ENCODE data around the gene EFCAB10.

EFCAB10 gene

GRCh38 chr7:105596866-105597265, 15.6 kb upstream of the EFCAB10 start:
- H3K27ac ChIP-seq, result no peak overlapping the region
- no peak for TF ChIP-seq CTCF (IDR thresholded peaks at IDR 0.05)
- H3K4me3 ChIP-seq, result no peak overlapping the region
- peak; percentile 43 for DNase-seq (ENCODE audit: low spot score)

- TF ChIP-seq CTCF (IDR thresholded peaks at IDR 0.05), result no peak
- Histone ChIP-seq H3K27ac (no peak overlapping the region), H3K4me3 (no peak overlapping the region)
- peak; percentile 5 for DNase-seq (ENCODE audit: low spot score)
Measured at GRCh38 chr7:105594034-105594433, 12.7 kb upstream of the EFCAB10 start.

- no peak overlapping the region for H3K27ac ChIP-seq
- H3K4me3 ChIP-seq, result no peak overlapping the region
- TF ChIP-seq CTCF (IDR thresholded peaks at IDR 0.05), result no peak
- peak; percentile 2 for DNase-seq (ENCODE audit: low spot score)
Measured at GRCh38 chr7:105591522-105591921, 10.2 kb upstream of the EFCAB10 start.

- Histone ChIP-seq H3K27ac (no peak overlapping the region), H3K4me3 (no peak overlapping the region)
- no peak for DNase-seq (ENCODE audit: low spot score)
- TF ChIP-seq CTCF (IDR thresholded peaks at IDR 0.05), result no peak
Measured at GRCh38 chr7:105590793-105591192, 9.5 kb upstream of the EFCAB10 start.

GRCh38 chr7:105589356-105590077, 8.2 kb upstream of the EFCAB10 start:
- Histone ChIP-seq H3K4me3 (no peak overlapping the region), H3K27ac (no peak overlapping the region)
- DNase-seq (ENCODE audit: low spot score), result peak; percentile 31
- TF ChIP-seq CTCF (IDR thresholded peaks at IDR 0.05), result no peak

- TF ChIP-seq CTCF (IDR thresholded peaks at IDR 0.05), result no peak
- no peak overlapping the region for H3K27ac ChIP-seq
- DNase-seq (ENCODE audit: low spot score), result peak; percentile 35
- H3K4me3 ChIP-seq, result no peak overlapping the region
Measured at GRCh38 chr7:105587909-105588635, 6.8 kb upstream of the EFCAB10 start.
